WTC11 (cell line): Measurements from ENCODE around the gene PPP3CA. TPM values are rescaled to one million over a fixed set of nuclear protein-coding genes. Genes with fewer than 3 reads are reported as not detected.

Source experiments
- ATAC-seq: fragments of 200-7000 bp; cut with Tn5 transposase; 2 replicates; pipeline ENCODE4 v1.10.0; 2021; ENCODE audit warnings: mild to moderate bottlenecking, moderate library complexity
- CTCF ChIA-PET: fragments of 300-600 bp; sonication (Branson Sonifier 250); formaldehyde crosslinking; loops from one replicate; lab custom pipeline; 2021; ENCODE audit warnings: antibody characterized with exemption; lab: Charles Lee
- POLR2A ChIA-PET: fragments of 350-600 bp; sonication (Branson Sonifier 250); formaldehyde crosslinking; loops from one replicate; lab custom pipeline; 2021; ENCODE audit warnings: antibody characterized with exemption; lab: Charles Lee
- DNase-seq: peaks from one replicate; pipeline ENCODE4 v3.0.0; 2021; ENCODE audit warnings: low spot score
- H3K27ac Mint-ChIP-seq: 2 replicates; pipeline ENCODE4 v1.8.0; 2021; ENCODE audit warnings: mixed read lengths
- H3K27me3 Mint-ChIP-seq: 2 replicates; pipeline ENCODE4 v1.8.0; 2021; ENCODE audit warnings: low read depth, mild to moderate bottlenecking, moderate library complexity, mixed read lengths
- H3K36me3 Mint-ChIP-seq: 2 replicates; pipeline ENCODE4 v1.8.0; 2021; ENCODE audit warnings: mixed read lengths
- H3K4me1 Mint-ChIP-seq: 2 replicates; pipeline ENCODE4 v1.8.0; 2022; ENCODE audit warnings: mixed read lengths
- H3K4me3 Mint-ChIP-seq: 2 replicates; pipeline ENCODE4 v1.8.0; 2021; ENCODE audit warnings: mild to moderate bottlenecking, moderate library complexity, mixed read lengths
- H3K9me3 Mint-ChIP-seq: 2 replicates; pipeline ENCODE4 v1.8.0; 2021; ENCODE audit warnings: mixed read lengths
- CREB1 ChIP-seq: sonication (generic); formaldehyde crosslinking; IDR thresholded peaks from 2 replicates; pipeline ENCODE4 v1.8.0; 2023; ENCODE audit warnings: mild to moderate bottlenecking, missing genetic modification reagents
- CREM ChIP-seq: sonication (generic); formaldehyde crosslinking; IDR thresholded peaks from 2 replicates; pipeline ENCODE4 v1.8.1; 2022; ENCODE audit warnings: mild to moderate bottlenecking, missing genetic modification reagents, moderate library complexity
- ELF4 ChIP-seq: sonication (generic); formaldehyde crosslinking; IDR thresholded peaks from 2 replicates; pipeline ENCODE4 v1.8.1; 2022; ENCODE audit warnings: low read depth, mild to moderate bottlenecking, moderate library complexity, missing genetic modification reagents
- ESRRA ChIP-seq: sonication (generic); formaldehyde crosslinking; IDR thresholded peaks from 2 replicates; pipeline ENCODE4 v1.8.1; 2022; ENCODE audit warnings: mild to moderate bottlenecking, missing genetic modification reagents, borderline replicate concordance
- FOXP1 ChIP-seq: sonication (generic); formaldehyde crosslinking; IDR thresholded peaks from 2 replicates; pipeline ENCODE4 v1.8.0; 2022; ENCODE audit warnings: missing genetic modification reagents, mild to moderate bottlenecking, moderate library complexity, borderline replicate concordance
- GRHL2 ChIP-seq: fragments of 250-450 bp; sonication (Bioruptor Pico); IDR thresholded peaks from 2 replicates; pipeline ENCODE4 v1.8.0; 2022; ENCODE audit warnings: mild to moderate bottlenecking, moderate library complexity; ENCODE audit not compliant: insufficient replicate concordance, severe bottlenecking
- IRF2 ChIP-seq: sonication (generic); formaldehyde crosslinking; IDR thresholded peaks from 2 replicates; pipeline ENCODE4 v1.8.0; 2022; ENCODE audit warnings: low read depth, missing genetic modification reagents, borderline replicate concordance
- JUN ChIP-seq: sonication (generic); formaldehyde crosslinking; IDR thresholded peaks from 2 replicates; pipeline ENCODE4 v1.8.0; 2023; ENCODE audit warnings: mild to moderate bottlenecking, missing genetic modification reagents
- NR3C1 ChIP-seq: sonication (generic); formaldehyde crosslinking; conservative IDR thresholded peaks from 2 replicates; pipeline ENCODE4 v1.8.1; 2023; ENCODE audit warnings: low read depth, mild to moderate bottlenecking, missing genetic modification reagents
- RELA ChIP-seq: sonication (generic); formaldehyde crosslinking; IDR thresholded peaks from 2 replicates; pipeline ENCODE4 v1.8.1; 2022; ENCODE audit warnings: missing genetic modification reagents, mild to moderate bottlenecking, borderline replicate concordance
- RORB ChIP-seq: fragments of 250-450 bp; sonication (Bioruptor Pico); IDR thresholded peaks from 2 replicates; pipeline ENCODE4 v1.9.0; 2021; ENCODE audit warnings: mild to moderate bottlenecking
- SMAD4 ChIP-seq: sonication (generic); formaldehyde crosslinking; IDR thresholded peaks from 2 replicates; pipeline ENCODE4 v1.8.0; 2022; ENCODE audit warnings: mild to moderate bottlenecking, missing genetic modification reagents
- SP1 ChIP-seq: sonication (generic); formaldehyde crosslinking; conservative IDR thresholded peaks from 2 replicates; pipeline ENCODE4 v1.8.1; 2022; ENCODE audit warnings: missing genetic modification reagents
- TEAD1 ChIP-seq: sonication (generic); formaldehyde crosslinking; IDR thresholded peaks from 2 replicates; pipeline ENCODE4 v1.8.0; 2022; ENCODE audit warnings: mild to moderate bottlenecking, missing genetic modification reagents
- ZBTB43 ChIP-seq: sonication (generic); formaldehyde crosslinking; IDR thresholded peaks from 2 replicates; pipeline ENCODE4 v1.8.1; 2023; ENCODE audit warnings: mild to moderate bottlenecking, missing genetic modification reagents
- ZNF121 ChIP-seq: sonication (generic); formaldehyde crosslinking; IDR thresholded peaks from 2 replicates; pipeline ENCODE4 v1.8.0; 2023; ENCODE audit warnings: missing genetic modification reagents
- ZNF423 ChIP-seq: fragments of 250-450 bp; sonication (Bioruptor Pico); IDR thresholded peaks from 2 replicates; pipeline ENCODE4 v2.1.2; 2022; ENCODE audit warnings: mild to moderate bottlenecking, moderate library complexity
- total RNA-seq: library from RNA; stranded (reverse); gene quantifications from 3 replicates; pipeline ENCODE4 v1.2.3, GENCODE V29; 2021
- TF ChIP-seq, protein P1 (sequence below): sonication (generic); formaldehyde crosslinking; conservative IDR thresholded peaks from 2 replicates; pipeline ENCODE4 v1.8.1; 2023; ENCODE audit warnings: mild to moderate bottlenecking, low read depth, missing genetic modification reagents, moderate library complexity
- TF ChIP-seq, protein P2 (sequence below): sonication (generic); formaldehyde crosslinking; IDR thresholded peaks from 2 replicates; pipeline ENCODE4 v1.8.1; 2023; ENCODE audit warnings: mild to moderate bottlenecking, missing genetic modification reagents
- TF ChIP-seq, protein P3 (sequence below): sonication (generic); formaldehyde crosslinking; IDR thresholded peaks from 2 replicates; pipeline ENCODE4 v1.8.1; 2022; ENCODE audit warnings: mild to moderate bottlenecking, moderate library complexity, missing genetic modification reagents
- TF ChIP-seq, protein P4 (sequence below): fragments of 200-600 bp; IDR thresholded peaks from 2 replicates; pipeline ENCODE4 v1.8.0; 2022; ENCODE audit warnings: antibody characterized with exemption

The PPP3CA gene
- total RNA-seq, 1 experiment from 2014 or later: 41.6 TPM

GRCh38 chr4:101218894-101219293, 128.4 kb downstream of the PPP3CA start (continued):
- TF ChIP-seq ZNF423 (CRISPR knock-in tag) (no peak), SP1 (CRISPR knock-in tag) (no peak), NR3C1 (no peak), RELA (no peak), IRF2 (no peak), JUN (CRISPR knock-in tag) (no peak)
- TF ChIP-seq, protein P1, sequence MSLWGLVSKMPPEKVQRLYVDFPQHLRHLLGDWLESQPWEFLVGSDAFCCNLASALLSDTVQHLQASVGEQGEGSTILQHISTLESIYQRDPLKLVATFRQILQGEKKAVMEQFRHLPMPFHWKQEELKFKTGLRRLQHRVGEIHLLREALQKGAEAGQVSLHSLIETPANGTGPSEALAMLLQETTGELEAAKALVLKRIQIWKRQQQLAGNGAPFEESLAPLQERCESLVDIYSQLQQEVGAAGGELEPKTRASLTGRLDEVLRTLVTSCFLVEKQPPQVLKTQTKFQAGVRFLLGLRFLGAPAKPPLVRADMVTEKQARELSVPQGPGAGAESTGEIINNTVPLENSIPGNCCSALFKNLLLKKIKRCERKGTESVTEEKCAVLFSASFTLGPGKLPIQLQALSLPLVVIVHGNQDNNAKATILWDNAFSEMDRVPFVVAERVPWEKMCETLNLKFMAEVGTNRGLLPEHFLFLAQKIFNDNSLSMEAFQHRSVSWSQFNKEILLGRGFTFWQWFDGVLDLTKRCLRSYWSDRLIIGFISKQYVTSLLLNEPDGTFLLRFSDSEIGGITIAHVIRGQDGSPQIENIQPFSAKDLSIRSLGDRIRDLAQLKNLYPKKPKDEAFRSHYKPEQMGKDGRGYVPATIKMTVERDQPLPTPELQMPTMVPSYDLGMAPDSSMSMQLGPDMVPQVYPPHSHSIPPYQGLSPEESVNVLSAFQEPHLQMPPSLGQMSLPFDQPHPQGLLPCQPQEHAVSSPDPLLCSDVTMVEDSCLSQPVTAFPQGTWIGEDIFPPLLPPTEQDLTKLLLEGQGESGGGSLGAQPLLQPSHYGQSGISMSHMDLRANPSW: no peak

GRCh38 chr4:101218346-101218745, 129.0 kb downstream of the PPP3CA start:
- CTCF ChIA-PET: no interaction called here
- POLR2A ChIA-PET: no interaction called here
- no peak for DNase-seq
- no peak for TF ChIP-seq RORB (CRISPR knock-in tag)
- no peak for TF ChIP-seq TEAD1 (CRISPR knock-in tag)
- TF ChIP-seq, protein P2, sequence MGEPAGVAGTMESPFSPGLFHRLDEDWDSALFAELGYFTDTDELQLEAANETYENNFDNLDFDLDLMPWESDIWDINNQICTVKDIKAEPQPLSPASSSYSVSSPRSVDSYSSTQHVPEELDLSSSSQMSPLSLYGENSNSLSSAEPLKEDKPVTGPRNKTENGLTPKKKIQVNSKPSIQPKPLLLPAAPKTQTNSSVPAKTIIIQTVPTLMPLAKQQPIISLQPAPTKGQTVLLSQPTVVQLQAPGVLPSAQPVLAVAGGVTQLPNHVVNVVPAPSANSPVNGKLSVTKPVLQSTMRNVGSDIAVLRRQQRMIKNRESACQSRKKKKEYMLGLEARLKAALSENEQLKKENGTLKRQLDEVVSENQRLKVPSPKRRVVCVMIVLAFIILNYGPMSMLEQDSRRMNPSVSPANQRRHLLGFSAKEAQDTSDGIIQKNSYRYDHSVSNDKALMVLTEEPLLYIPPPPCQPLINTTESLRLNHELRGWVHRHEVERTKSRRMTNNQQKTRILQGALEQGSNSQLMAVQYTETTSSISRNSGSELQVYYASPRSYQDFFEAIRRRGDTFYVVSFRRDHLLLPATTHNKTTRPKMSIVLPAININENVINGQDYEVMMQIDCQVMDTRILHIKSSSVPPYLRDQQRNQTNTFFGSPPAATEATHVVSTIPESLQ (CRISPR knock-in tag): no peak
- TF ChIP-seq NR3C1: no peak
- TF ChIP-seq SMAD4 (CRISPR knock-in tag): no peak
- TF ChIP-seq, protein P3, sequence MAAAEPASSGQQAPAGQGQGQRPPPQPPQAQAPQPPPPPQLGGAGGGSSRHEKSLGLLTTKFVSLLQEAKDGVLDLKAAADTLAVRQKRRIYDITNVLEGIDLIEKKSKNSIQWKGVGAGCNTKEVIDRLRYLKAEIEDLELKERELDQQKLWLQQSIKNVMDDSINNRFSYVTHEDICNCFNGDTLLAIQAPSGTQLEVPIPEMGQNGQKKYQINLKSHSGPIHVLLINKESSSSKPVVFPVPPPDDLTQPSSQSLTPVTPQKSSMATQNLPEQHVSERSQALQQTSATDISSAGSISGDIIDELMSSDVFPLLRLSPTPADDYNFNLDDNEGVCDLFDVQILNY (CRISPR knock-in tag): no peak
- TF ChIP-seq ZBTB43 (CRISPR knock-in tag): no peak
- no peak for TF ChIP-seq ZNF121
- no peak for TF ChIP-seq CREB1
- TF ChIP-seq CREM (CRISPR knock-in tag): no peak
- no peak for TF ChIP-seq FOXP1 (CRISPR knock-in tag)
- TF ChIP-seq ELF4 (CRISPR knock-in tag): no peak
- TF ChIP-seq, protein P4, sequence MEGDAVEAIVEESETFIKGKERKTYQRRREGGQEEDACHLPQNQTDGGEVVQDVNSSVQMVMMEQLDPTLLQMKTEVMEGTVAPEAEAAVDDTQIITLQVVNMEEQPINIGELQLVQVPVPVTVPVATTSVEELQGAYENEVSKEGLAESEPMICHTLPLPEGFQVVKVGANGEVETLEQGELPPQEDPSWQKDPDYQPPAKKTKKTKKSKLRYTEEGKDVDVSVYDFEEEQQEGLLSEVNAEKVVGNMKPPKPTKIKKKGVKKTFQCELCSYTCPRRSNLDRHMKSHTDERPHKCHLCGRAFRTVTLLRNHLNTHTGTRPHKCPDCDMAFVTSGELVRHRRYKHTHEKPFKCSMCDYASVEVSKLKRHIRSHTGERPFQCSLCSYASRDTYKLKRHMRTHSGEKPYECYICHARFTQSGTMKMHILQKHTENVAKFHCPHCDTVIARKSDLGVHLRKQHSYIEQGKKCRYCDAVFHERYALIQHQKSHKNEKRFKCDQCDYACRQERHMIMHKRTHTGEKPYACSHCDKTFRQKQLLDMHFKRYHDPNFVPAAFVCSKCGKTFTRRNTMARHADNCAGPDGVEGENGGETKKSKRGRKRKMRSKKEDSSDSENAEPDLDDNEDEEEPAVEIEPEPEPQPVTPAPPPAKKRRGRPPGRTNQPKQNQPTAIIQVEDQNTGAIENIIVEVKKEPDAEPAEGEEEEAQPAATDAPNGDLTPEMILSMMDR: no peak
- no peak for TF ChIP-seq GRHL2 (CRISPR knock-in tag)
- no peak for TF ChIP-seq ESRRA (CRISPR knock-in tag)
- Mint-ChIP-seq H3K4me3 (no peak overlapping the region), H3K9me3 (no peaks in the 10 kb centered on the region), H3K27me3 (no peaks in the 10 kb centered on the region), H3K27ac (peak overlapping the region; percentile 2; the same call in 1 of the 2 replicates), H3K4me1 (peaks cover 28% of the 10 kb centered on the region), H3K36me3 (no peaks in the 10 kb centered on the region)
- no peak for ATAC-seq
